NB4 (cell line): Measurements from ENCODE around the gene ARIH2.

ENCODE experiments used
- DNase-seq: peaks from one replicate; pipeline ENCODE4 v3.0.0; 2010; ENCODE audit warnings: low read depth
- H3K4me3 ChIP-seq: one replicate; pipeline ENCODE4 v1.5.1; 2011; ENCODE audit warnings: mild to moderate bottlenecking, low read depth, low read length, moderate library complexity
- MAX ChIP-seq: IDR thresholded peaks from 2 replicates; pipeline ENCODE4 v1.6.1; 2011; ENCODE audit warnings: low read depth, low read length
- MYC ChIP-seq: IDR thresholded peaks from 2 replicates; pipeline ENCODE4 v1.6.1; 2011; ENCODE audit warnings: low read depth, low read length
- POLR2A ChIP-seq: IDR thresholded peaks from 2 replicates; pipeline ENCODE4 v1.6.1; 2011; ENCODE audit warnings: mild to moderate bottlenecking; ENCODE audit not compliant: insufficient read length; ENCODE audit errors: extremely low read depth
- TF ChIP-seq, protein P1 (sequence below): IDR thresholded peaks from one replicate; pipeline ENCODE4 v1.5.1; 2012; ENCODE audit warnings: low read depth, low read length

Gene ARIH2

DNA sequence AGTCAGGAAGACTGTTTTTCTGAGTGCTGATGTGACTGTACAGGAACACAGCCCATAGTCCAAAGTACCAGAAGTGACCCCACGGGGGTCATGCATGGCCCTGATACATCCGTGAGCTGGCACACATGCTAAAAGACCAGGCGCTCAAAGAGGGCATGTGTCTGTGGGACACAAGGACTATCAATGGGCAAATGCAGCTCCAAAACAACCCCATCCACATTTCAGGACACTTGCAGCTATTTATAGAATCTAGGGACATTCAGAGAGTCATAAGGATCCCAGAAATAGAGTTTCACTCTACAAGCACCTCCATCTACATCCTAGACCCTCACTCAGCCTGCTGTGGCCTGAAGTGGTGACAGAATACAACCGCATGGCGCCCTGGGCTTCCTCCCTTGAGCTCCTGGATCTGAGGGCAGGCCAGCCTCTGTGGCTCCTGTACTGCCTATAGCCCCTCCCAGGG lies 37.0 kb upstream of the ARIH2 start:
- TF ChIP-seq POLR2A, result no peak
- TF ChIP-seq, protein P1, sequence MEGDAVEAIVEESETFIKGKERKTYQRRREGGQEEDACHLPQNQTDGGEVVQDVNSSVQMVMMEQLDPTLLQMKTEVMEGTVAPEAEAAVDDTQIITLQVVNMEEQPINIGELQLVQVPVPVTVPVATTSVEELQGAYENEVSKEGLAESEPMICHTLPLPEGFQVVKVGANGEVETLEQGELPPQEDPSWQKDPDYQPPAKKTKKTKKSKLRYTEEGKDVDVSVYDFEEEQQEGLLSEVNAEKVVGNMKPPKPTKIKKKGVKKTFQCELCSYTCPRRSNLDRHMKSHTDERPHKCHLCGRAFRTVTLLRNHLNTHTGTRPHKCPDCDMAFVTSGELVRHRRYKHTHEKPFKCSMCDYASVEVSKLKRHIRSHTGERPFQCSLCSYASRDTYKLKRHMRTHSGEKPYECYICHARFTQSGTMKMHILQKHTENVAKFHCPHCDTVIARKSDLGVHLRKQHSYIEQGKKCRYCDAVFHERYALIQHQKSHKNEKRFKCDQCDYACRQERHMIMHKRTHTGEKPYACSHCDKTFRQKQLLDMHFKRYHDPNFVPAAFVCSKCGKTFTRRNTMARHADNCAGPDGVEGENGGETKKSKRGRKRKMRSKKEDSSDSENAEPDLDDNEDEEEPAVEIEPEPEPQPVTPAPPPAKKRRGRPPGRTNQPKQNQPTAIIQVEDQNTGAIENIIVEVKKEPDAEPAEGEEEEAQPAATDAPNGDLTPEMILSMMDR, result no peak
- TF ChIP-seq MAX, result no peak
- no peak for TF ChIP-seq MYC
- H3K4me3 ChIP-seq, result no peak overlapping the region
- DNase-seq, result no peak

DNA sequence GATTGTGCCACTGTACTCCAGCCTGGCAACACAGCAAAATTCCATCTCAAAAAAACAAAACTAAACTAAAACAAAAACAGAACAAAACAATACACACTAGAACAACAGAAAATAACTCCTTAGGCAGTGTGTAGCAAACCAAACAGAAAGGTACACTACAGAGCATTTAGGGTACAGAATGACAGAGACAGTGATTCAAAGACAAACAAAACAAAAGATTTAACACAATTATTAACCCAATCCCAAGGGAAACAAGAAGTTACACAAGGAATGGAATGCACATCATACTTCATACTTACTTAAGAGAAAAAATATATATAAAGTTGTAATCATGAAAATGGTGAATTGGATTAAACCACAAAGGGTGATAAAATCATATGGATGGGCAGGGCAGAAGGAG lies 32.9 kb upstream of the ARIH2 start:
- TF ChIP-seq MYC (no peak), MAX (no peak)
- no peak for DNase-seq
- no peak overlapping the region for H3K4me3 ChIP-seq

- DNase-seq, result no peak
Measured at GRCh38 chr3:48891606-48892005, 27.0 kb upstream of the ARIH2 start.

DNA sequence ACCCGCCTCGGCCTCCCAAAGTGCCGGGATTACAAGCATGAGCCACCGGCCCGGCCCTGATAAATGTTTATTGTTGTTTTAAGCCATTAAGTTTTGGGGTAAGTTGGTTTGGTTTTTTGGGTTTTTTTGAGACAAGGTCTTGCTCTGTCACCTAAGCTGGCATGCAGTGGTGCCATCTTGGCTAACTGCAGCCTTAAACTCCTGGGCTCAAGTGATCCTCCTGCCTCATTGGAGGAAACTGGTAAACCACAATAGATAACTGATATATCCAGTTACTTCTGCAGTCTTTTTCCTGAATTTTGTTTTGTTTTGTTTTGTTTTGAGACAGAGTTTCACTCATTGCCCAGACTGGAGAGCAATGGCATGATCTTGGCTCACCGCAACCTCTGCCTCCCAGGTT lies 24.1 kb upstream of the ARIH2 start:
- no peak for TF ChIP-seq MYC
- H3K4me3 ChIP-seq, result no peak overlapping the region
- no peak for DNase-seq

More at GRCh38 chr3:48891606-48892005, 27.0 kb upstream of the ARIH2 start:
- TF ChIP-seq MAX, result no peak
- H3K4me3 ChIP-seq, result no peak overlapping the region

DNA sequence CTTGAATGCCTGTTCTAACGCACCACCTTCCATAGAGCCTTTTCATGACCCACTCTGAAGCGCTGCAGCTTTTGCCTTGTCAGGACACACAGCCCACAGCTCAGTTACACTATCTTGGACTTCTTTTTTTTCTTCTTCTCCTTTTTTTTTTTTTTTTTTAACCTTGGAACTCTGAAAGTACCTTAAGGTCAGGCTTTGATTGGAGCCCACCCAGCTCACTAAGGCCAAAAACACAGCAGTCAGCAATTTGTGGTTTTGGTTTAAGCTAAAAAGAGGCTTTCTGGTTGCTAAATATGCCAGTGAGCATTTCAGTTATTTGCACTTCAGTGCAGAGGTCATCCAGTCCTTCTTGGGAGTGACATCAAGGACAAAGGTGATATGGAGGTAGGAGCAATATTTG lies 21.7 kb upstream of the ARIH2 start:
- H3K4me3 ChIP-seq, result no peak overlapping the region

GRCh38 chr3:48897460-48898376 lies 20.9 kb upstream of the ARIH2 start:
- H3K4me3 ChIP-seq, result peak overlapping the region; percentile 68
- DNase-seq, result peak; percentile 41
- TF ChIP-seq POLR2A (no peak), MAX (no peak)

More for the DNA sequence above, 21.7 kb upstream of the ARIH2 start:
- peak; percentile 21 for DNase-seq
- TF ChIP-seq, protein P1, result no peak
- TF ChIP-seq POLR2A (no peak), MAX (no peak), MYC (no peak)

- peak within 1 kb of the TSS; percentile 68 for H3K4me3 ChIP-seq
- TF ChIP-seq, protein P1, result no peak
- TF ChIP-seq MAX (peak; percentile 65; the same call in 1 of the 2 replicates), POLR2A (no peak), MYC (peak; percentile 63; the same call in 1 of the 2 replicates)
- peak; percentile 89 for DNase-seq
Measured at GRCh38 chr3:48898383-48899234, 20.0 kb upstream of the ARIH2 start, which contains the start of gene SLC25A20. SLC25A20 (minus strand) TSS chr3:48898882; CDS start chr3:48898794, 88 bp downstream.
